Putamen (tissue), 1 donor: Measurements from ENCODE around the gene TMEM255A.
A peak's percentile ranks its signal among the peaks of the same experiment; 100 is the strongest.

Experiments
- DNase-seq: peaks from one replicate; pipeline ENCODE4 v3.0.0-alpha.2; 2016; ENCODE audit warnings: low spot score

Gene TMEM255A

GRCh38 chrX:120308558-120308957 lies 2.7 kb downstream of the TMEM255A start:
- no peak for DNase-seq

GRCh38 chrX:120306630-120307029 lies 4.6 kb downstream of the TMEM255A start:
- DNase-seq, result no peak

- DNase-seq, result no peak
These were observed 5.6 kb downstream of the TMEM255A start for GRCh38 chrX:120305531-120306141.

- DNase-seq, result no peak
These were observed 7.0 kb downstream of the TMEM255A start for GRCh38 chrX:120304256-120304655.

- DNase-seq, result no peak
These were observed 8.8 kb downstream of the TMEM255A start for GRCh38 chrX:120302434-120302833.

GRCh38 chrX:120301960-120302359 lies 9.3 kb downstream of the TMEM255A start:
- peak; percentile 21 for DNase-seq

- DNase-seq, result no peak
These were observed 9.8 kb downstream of the TMEM255A start for GRCh38 chrX:120301497-120301896.

- no peak for DNase-seq
These were observed 11.3 kb downstream of the TMEM255A start for GRCh38 chrX:120299928-120300327.

- no peak for DNase-seq
These were observed 13.3 kb downstream of the TMEM255A start for GRCh38 chrX:120297923-120298322.

GRCh38 chrX:120294651-120295050 lies 16.6 kb downstream of the TMEM255A start:
- no peak for DNase-seq

- no peak for DNase-seq
These were observed 18.2 kb downstream of the TMEM255A start for GRCh38 chrX:120293015-120293414.

- DNase-seq, result no peak
These were observed 20.1 kb downstream of the TMEM255A start for GRCh38 chrX:120291211-120291610.

- DNase-seq, result no peak
These were observed 21.2 kb downstream of the TMEM255A start for GRCh38 chrX:120290107-120290506.

- DNase-seq, result no peak
These were observed 23.6 kb downstream of the TMEM255A start for GRCh38 chrX:120287513-120288112.

GRCh38 chrX:120286733-120287512 lies 24.3 kb downstream of the TMEM255A start:
- no peak for DNase-seq

GRCh38 chrX:120282697-120283096 lies 28.6 kb downstream of the TMEM255A start:
- no peak for DNase-seq

GRCh38 chrX:120281761-120282160 lies 29.5 kb downstream of the TMEM255A start:
- no peak for DNase-seq

- no peak for DNase-seq
These were observed 30.1 kb downstream of the TMEM255A start for GRCh38 chrX:120281021-120281624.

- DNase-seq, result no peak
These were observed 36.3 kb downstream of the TMEM255A start for GRCh38 chrX:120274958-120275357.

- DNase-seq, result no peak
These were observed 37.1 kb downstream of the TMEM255A start for GRCh38 chrX:120274145-120274544.

- no peak for DNase-seq
These were observed 40.0 kb downstream of the TMEM255A start for GRCh38 chrX:120271218-120271617.

GRCh38 chrX:120270567-120270966 lies 40.7 kb downstream of the TMEM255A start:
- DNase-seq, result no peak
